Measurements from ENCODE around the gene CBX7. TPM values are rescaled to one million over a fixed set of nuclear protein-coding genes. Genes with fewer than 3 reads are reported as not detected.

CBX7 gene
- polyA plus RNA-seq, 1 experiment, result 5.3 TPM

DNA sequence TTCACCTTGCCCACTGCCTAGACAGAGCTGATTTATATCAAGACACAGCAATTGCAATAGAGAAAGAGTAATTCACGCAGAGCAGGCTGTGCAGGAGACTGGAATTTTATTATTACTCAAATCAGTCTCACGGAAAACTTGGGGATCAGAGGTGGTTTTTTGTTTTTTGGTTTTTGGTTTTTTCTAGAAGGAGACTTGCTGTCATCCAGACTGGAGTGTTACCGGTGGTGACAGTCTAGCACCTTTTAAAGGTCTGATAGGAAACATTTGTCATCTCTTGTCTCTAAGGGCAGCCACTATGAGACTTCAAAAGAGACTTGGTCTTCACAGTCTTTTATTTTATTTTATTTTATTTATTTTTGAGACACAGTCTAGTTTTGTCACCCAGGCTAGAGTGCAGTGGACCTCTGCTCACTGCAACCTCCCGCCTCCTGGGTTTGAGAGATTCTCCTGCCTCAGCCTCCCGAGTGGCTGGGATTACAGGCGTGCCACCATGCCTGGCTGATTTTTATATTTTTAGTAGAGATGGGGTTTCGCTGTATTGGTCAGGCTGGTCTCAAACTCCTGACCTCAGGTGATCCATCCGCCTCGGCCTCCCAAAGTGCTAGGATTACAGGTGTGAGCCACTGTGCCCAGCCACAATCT is 36.4 kb downstream of the CBX7 start:
- Histone ChIP-seq H3K27me3 (ENCODE audit: control insufficient read depth, insufficient read depth, low read length) (peaks cover 10% of the 10 kb centered on the region), H3K36me3 (ENCODE audit: control insufficient read depth, insufficient read depth, low read length) (no peaks in the 10 kb centered on the region), H3K4me3 (ENCODE audit: low read depth, low read length) (no peak overlapping the region)
- ChIA-PET CTCF (interaction anchor here (0.6 to 0.7 kb wide), 2 partner anchors 201 to 246 kb away, joined by 3 to 4 read pairs; no protein-coding TSS in a partner anchor), POLR2A (no interaction called here)
- DNase-seq (ENCODE audit: low read depth), result no peak
- TF ChIP-seq, protein P1, sequence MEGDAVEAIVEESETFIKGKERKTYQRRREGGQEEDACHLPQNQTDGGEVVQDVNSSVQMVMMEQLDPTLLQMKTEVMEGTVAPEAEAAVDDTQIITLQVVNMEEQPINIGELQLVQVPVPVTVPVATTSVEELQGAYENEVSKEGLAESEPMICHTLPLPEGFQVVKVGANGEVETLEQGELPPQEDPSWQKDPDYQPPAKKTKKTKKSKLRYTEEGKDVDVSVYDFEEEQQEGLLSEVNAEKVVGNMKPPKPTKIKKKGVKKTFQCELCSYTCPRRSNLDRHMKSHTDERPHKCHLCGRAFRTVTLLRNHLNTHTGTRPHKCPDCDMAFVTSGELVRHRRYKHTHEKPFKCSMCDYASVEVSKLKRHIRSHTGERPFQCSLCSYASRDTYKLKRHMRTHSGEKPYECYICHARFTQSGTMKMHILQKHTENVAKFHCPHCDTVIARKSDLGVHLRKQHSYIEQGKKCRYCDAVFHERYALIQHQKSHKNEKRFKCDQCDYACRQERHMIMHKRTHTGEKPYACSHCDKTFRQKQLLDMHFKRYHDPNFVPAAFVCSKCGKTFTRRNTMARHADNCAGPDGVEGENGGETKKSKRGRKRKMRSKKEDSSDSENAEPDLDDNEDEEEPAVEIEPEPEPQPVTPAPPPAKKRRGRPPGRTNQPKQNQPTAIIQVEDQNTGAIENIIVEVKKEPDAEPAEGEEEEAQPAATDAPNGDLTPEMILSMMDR (IDR thresholded peaks at IDR 0.05; ENCODE audit: insufficient read depth, low read depth, low read length), result no peak

DNA sequence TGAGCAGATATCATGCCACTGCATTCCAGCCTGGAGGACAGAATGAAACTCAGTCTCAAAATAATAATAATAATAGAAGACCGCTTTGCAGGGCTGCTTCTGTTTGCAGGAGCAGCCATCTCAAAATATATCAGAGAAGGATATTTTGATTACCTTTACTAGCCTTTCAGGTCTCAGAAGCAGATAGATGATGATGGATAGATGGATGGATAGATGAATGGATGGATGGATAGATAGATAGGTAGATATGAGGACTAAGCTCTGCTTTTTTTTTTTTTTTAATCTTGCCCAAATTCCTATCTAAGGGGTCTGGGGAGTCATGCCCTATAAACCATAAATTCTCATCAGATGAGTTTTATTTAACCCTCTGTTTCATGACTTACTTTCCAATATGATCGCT is 36.9 kb downstream of the CBX7 start:
- CTCF ChIA-PET, result interaction anchor here (0.6 to 2.4 kb wide), 3 partner anchors 201 to 346 kb away, joined by 3 to 13 read pairs (median 4); no protein-coding TSS in a partner anchor
- H3K27me3 ChIP-seq (ENCODE audit: control insufficient read depth, insufficient read depth, low read length), result peaks cover 11% of the 10 kb centered on the region

DNA sequence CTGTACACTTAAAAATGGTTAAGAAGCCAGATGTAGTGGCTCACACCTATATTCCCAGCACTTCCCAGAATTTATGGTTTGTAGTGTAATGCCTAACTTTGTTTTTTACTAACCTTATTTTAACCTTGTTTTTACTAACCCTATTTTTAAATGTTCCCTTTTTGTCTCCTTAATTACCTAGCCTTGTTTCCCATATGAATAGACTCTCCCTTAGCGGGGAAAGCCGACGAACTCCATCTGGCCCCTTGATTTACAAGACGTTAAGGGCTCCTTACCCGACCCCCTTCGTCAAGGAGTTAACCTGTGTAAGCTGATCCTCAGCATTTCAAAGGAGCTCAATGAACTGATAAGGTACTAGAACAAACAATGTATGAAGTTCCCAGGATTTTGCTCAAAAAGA is 38.4 kb downstream of the CBX7 start:
- ChIA-PET POLR2A (no interaction called here), CTCF (interaction anchor here (2.4 kb wide), 1 partner anchor 345 kb away, joined by 13 read pairs; no protein-coding TSS in a partner anchor)

More for the DNA sequence above, 36.9 kb downstream of the CBX7 start:
- TF ChIP-seq, protein P1 (IDR thresholded peaks at IDR 0.05; ENCODE audit: insufficient read depth, low read depth, low read length), result no peak
- POLR2A ChIA-PET, result no interaction called here
- Histone ChIP-seq H3K4me3 (ENCODE audit: low read depth, low read length) (no peak overlapping the region), H3K36me3 (ENCODE audit: control insufficient read depth, insufficient read depth, low read length) (no peaks in the 10 kb centered on the region)
- DNase-seq (ENCODE audit: low read depth), result no peak

GRCh38 chr22:39110631-39111561 is 41.6 kb downstream of the CBX7 start:
- Histone ChIP-seq H3K4me3 (ENCODE audit: low read depth, low read length) (no peak overlapping the region), H3K27me3 (ENCODE audit: control insufficient read depth, insufficient read depth, low read length) (peaks cover 10% of the 10 kb centered on the region), H3K36me3 (ENCODE audit: control insufficient read depth, insufficient read depth, low read length) (no peaks in the 10 kb centered on the region)
- ChIA-PET CTCF (interaction anchor here (1.0 to 1.6 kb wide), 4 partner anchors 8 to 345 kb away, joined by 3 to 4 read pairs (median 4); no protein-coding TSS in a partner anchor), POLR2A (no interaction called here)
- DNase-seq (ENCODE audit: low read depth), result no peak
- TF ChIP-seq, protein P1 (IDR thresholded peaks at IDR 0.05; ENCODE audit: insufficient read depth, low read depth, low read length), result no peak

More for the DNA sequence above, 38.4 kb downstream of the CBX7 start:
- TF ChIP-seq, protein P1 (IDR thresholded peaks at IDR 0.05; ENCODE audit: insufficient read depth, low read depth, low read length), result no peak
- Histone ChIP-seq H3K4me3 (ENCODE audit: low read depth, low read length) (no peak overlapping the region), H3K36me3 (ENCODE audit: control insufficient read depth, insufficient read depth, low read length) (no peaks in the 10 kb centered on the region), H3K27me3 (ENCODE audit: control insufficient read depth, insufficient read depth, low read length) (peaks cover 10% of the 10 kb centered on the region)
- no peak for DNase-seq (ENCODE audit: low read depth)

DNA sequence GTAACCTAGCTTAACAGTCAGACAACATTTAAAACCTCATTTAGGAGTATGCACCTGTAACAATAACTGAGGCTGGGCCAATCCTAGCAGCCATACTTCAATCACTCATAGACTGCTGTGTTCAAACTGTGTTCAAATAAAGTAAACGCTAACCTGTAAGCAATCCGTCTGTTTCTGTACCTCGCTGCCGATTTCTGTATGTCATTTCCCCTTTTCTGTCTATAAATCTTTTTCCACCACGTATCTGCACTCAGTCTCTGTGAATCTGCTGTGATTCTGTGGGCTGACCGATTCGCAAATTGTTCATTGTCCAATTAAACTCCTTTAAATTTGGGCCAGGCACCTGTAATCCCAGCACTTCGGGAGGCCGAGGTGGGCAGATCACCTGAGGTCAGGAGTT is 43.1 kb downstream of the CBX7 start:
- CTCF ChIA-PET, result interaction anchor here (0.6 to 2.2 kb wide), 4 partner anchors 9 to 343 kb away, joined by 3 to 7 read pairs (median 5); no protein-coding TSS in a partner anchor
- H3K36me3 ChIP-seq (ENCODE audit: control insufficient read depth, insufficient read depth, low read length), result no peaks in the 10 kb centered on the region
- POLR2A ChIA-PET, result no interaction called here
- DNase-seq (ENCODE audit: low read depth), result no peak
- H3K27me3 ChIP-seq (ENCODE audit: control insufficient read depth, insufficient read depth, low read length), result peaks cover 7% of the 10 kb centered on the region
- TF ChIP-seq, protein P1 (IDR thresholded peaks at IDR 0.05; ENCODE audit: insufficient read depth, low read depth, low read length), result no peak
- no peak overlapping the region for H3K4me3 ChIP-seq (ENCODE audit: low read depth, low read length)
